Fibroblast of lung (primary cell): ENCODE results near the gene KIAA2012. TPM values are rescaled to one million over a fixed set of nuclear protein-coding genes. Genes with fewer than 3 reads are reported as not detected.

Experiments
- DNase-seq, 2 donors: peaks; one replicate each; pipeline versions ENCODE4 v3.0.0 to v3.0.0-alpha.2; 2010; ENCODE audit warnings: low read depth in 2 of 2
- H2AFZ ChIP-seq: 2 replicates; pipeline ENCODE4 v1.5.1; 2012; ENCODE audit warnings: low read length, control low read depth, inconsistent platforms
- H3K27ac ChIP-seq: 2 replicates; pipeline ENCODE4 v1.5.1; 2011; ENCODE audit warnings: low read length, control low read depth; ENCODE audit not compliant: insufficient read depth
- H3K27me3 ChIP-seq: 2 replicates; pipeline ENCODE4 v1.5.1; 2011; ENCODE audit warnings: mild to moderate bottlenecking, low read length; ENCODE audit not compliant: control insufficient read depth, insufficient read depth
- H3K36me3 ChIP-seq: 2 replicates; pipeline ENCODE4 v1.5.1; 2011; ENCODE audit warnings: low read length; ENCODE audit not compliant: control insufficient read depth, insufficient read depth
- H3K4me1 ChIP-seq: 2 replicates; pipeline ENCODE4 v1.5.1; 2011; ENCODE audit warnings: low read length; ENCODE audit not compliant: control insufficient read depth, insufficient read depth; ENCODE audit errors: extremely low read depth
- H3K4me2 ChIP-seq: 2 replicates; pipeline ENCODE4 v1.5.1; 2011; ENCODE audit warnings: low read length, control low read depth; ENCODE audit not compliant: insufficient read depth; ENCODE audit errors: extremely low read depth
- H3K4me3 ChIP-seq, 4 experiments: fragments of 200-600 bp in 1 of 4; sonication (generic) in 1 of 4; replicated peaks in 1 of 4; 2 replicates each; pipeline ENCODE4 v1.5.1; 2011 to 2016; ENCODE audit warnings: low read length in 4 of 4, low read depth in 3 of 4, mild to moderate bottlenecking in 3 of 4, control low read depth in 2 of 4, inconsistent platforms in 1 of 4, mixed read lengths in 1 of 4; ENCODE audit not compliant: insufficient read depth in 1 of 4; ENCODE audit errors: control extremely low read depth in 1 of 4
- H3K79me2 ChIP-seq: 2 replicates; pipeline ENCODE4 v1.5.1; 2012; ENCODE audit warnings: mild to moderate bottlenecking, low read length, inconsistent platforms; ENCODE audit not compliant: control insufficient read depth, insufficient read depth
- H3K9ac ChIP-seq: 2 replicates; pipeline ENCODE4 v1.5.1; 2011; ENCODE audit warnings: mild to moderate bottlenecking, low read length, control low read depth; ENCODE audit not compliant: insufficient read depth
- H3K9me3 ChIP-seq: 2 replicates; pipeline ENCODE4 v1.5.1; 2012; ENCODE audit warnings: low read depth, low read length; ENCODE audit not compliant: control insufficient read depth, insufficient read depth
- H4K20me1 ChIP-seq: 2 replicates; pipeline ENCODE4 v1.5.1; 2011; ENCODE audit warnings: low read length; ENCODE audit not compliant: control insufficient read depth, insufficient read depth; ENCODE audit errors: extremely low read depth
- EZH2 ChIP-seq: IDR thresholded peaks from 2 replicates; pipeline ENCODE4 v1.5.1; 2012; ENCODE audit warnings: low read length, control low read depth, mild to moderate bottlenecking; ENCODE audit errors: missing control alignments
- polyA plus RNA-seq, 2 donors: library from polyadenylated mRNA; depleted of rRNA in 1 of 2; stranded (reverse) in 1 of 2; unstranded in 1 of 2; fragments of >200 nt; gene quantifications; 2 replicates each; pipeline ENCODE4 v1.2.1, GENCODE V29; 2011 to 2012; ENCODE audit warnings: missing spikeins in 1 of 2
- total RNA-seq: library from RNA; depleted of rRNA; stranded (reverse); fragments of >200 nt; gene quantifications from 2 replicates; pipeline ENCODE4 v1.2.1, GENCODE V29; 2014
- TF ChIP-seq, protein P1 (sequence below), 2 donors: IDR thresholded peaks in 1 of 2; conservative IDR thresholded peaks in 1 of 2; 1 replicate in 1 of 2; 2 replicates in 1 of 2; pipeline ENCODE4 v1.5.1; 2011 to 2012; ENCODE audit warnings: low read length in 2 of 2, control low read depth in 1 of 2, inconsistent platforms in 1 of 2, low read depth in 1 of 2, mild to moderate bottlenecking in 1 of 2

Gene KIAA2012
- total and polyA plus RNA-seq, 2 donors (not counting 1 experiment from before 2014, with no cell fraction given) = 0.09 TPM; not detected in 1

- Histone ChIP-seq H3K27me3 (no peaks in the 10 kb centered on the region), H3K9ac (peak overlapping the region; percentile 78), H3K4me1 (peaks cover 11% of the 10 kb centered on the region), H2AFZ (no peak overlapping the region), H3K4me3 (peak overlapping the region; percentile 66 to 84 (median 75)), H3K79me2 (peaks cover 45% of the 10 kb centered on the region), H3K27ac (peak overlapping the region; percentile 77), H3K4me2 (peak overlapping the region; percentile 95), H3K9me3 (no peaks in the 10 kb centered on the region), H4K20me1 (no peaks in the 10 kb centered on the region), H3K36me3 (peaks cover 8% of the 10 kb centered on the region)
- peak; percentile 49 to 51 for DNase-seq
- TF ChIP-seq EZH2 = no peak
Measured at GRCh38 chr2:202034249-202035088, 38.6 kb upstream of the KIAA2012 start.

GRCh38 chr2:202035089-202035940 is 37.7 kb upstream of the KIAA2012 start:
- peaks cover 12% of the 10 kb centered on the region for H3K4me1 ChIP-seq
- no peak overlapping the region for H2AFZ ChIP-seq
- peaks cover 8% of the 10 kb centered on the region for H3K36me3 ChIP-seq
- H3K9me3 ChIP-seq = no peaks in the 10 kb centered on the region
- peak overlapping the region; percentile 78 for H3K9ac ChIP-seq
- peak overlapping the region; percentile 77 for H3K27ac ChIP-seq
- H3K79me2 ChIP-seq = peaks cover 45% of the 10 kb centered on the region
- H3K4me2 ChIP-seq = peak overlapping the region; percentile 95
- DNase-seq = peak; percentile 83 to 88
- H3K27me3 ChIP-seq = no peaks in the 10 kb centered on the region
- H3K4me3 ChIP-seq = peak overlapping the region; percentile 66 to 84 (median 75)
- no peaks in the 10 kb centered on the region for H4K20me1 ChIP-seq
- TF ChIP-seq EZH2 = no peak
- TF ChIP-seq, protein P1, sequence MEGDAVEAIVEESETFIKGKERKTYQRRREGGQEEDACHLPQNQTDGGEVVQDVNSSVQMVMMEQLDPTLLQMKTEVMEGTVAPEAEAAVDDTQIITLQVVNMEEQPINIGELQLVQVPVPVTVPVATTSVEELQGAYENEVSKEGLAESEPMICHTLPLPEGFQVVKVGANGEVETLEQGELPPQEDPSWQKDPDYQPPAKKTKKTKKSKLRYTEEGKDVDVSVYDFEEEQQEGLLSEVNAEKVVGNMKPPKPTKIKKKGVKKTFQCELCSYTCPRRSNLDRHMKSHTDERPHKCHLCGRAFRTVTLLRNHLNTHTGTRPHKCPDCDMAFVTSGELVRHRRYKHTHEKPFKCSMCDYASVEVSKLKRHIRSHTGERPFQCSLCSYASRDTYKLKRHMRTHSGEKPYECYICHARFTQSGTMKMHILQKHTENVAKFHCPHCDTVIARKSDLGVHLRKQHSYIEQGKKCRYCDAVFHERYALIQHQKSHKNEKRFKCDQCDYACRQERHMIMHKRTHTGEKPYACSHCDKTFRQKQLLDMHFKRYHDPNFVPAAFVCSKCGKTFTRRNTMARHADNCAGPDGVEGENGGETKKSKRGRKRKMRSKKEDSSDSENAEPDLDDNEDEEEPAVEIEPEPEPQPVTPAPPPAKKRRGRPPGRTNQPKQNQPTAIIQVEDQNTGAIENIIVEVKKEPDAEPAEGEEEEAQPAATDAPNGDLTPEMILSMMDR (conservative IDR thresholded peaks at IDR 0.05 in 1 of 2, IDR thresholded peaks at IDR 0.05 in 1 of 2; ENCODE audit: low read depth in 1 of 2, low read length in 2 of 2) = peak; percentile 65 to 68

GRCh38 chr2:202035941-202036372 is 37.1 kb upstream of the KIAA2012 start:
- Histone ChIP-seq H3K27ac (peak overlapping the region; percentile 57), H3K79me2 (peaks cover 45% of the 10 kb centered on the region), H3K4me3 (peak overlapping the region; percentile 66 to 84 (median 75)), H2AFZ (no peak overlapping the region), H3K4me2 (peak overlapping the region; percentile 95), H3K9ac (no peak overlapping the region), H3K36me3 (peaks cover 8% of the 10 kb centered on the region), H3K9me3 (no peaks in the 10 kb centered on the region), H3K4me1 (peaks cover 12% of the 10 kb centered on the region), H3K27me3 (no peaks in the 10 kb centered on the region), H4K20me1 (no peaks in the 10 kb centered on the region)
- peak in 1 of 2 donors; percentile 56 for DNase-seq
- TF ChIP-seq EZH2 = no peak
- TF ChIP-seq, protein P1 (conservative IDR thresholded peaks at IDR 0.05 in 1 of 2, IDR thresholded peaks at IDR 0.05 in 1 of 2; ENCODE audit: low read depth in 1 of 2, low read length in 2 of 2) = no peak
